Stomach smooth muscle (tissue), 2 donors: Measurements from ENCODE around the gene TRIM6.
"Not testable (repeated sequence)": the region's sequence is repeated elsewhere in the genome, so short reads cannot be mapped to it uniquely, and the experiment has no call there.

ENCODE experiments used
- H3K27ac ChIP-seq: one replicate; pipeline ENCODE4 v1.7.0; 2013; ENCODE audit warnings: mild to moderate bottlenecking, low read length, inconsistent platforms
- H3K27me3 ChIP-seq, 2 donors: one replicate each; pipeline ENCODE4 v1.7.0; 2013; ENCODE audit warnings: low read length in 2 of 2; ENCODE audit not compliant: insufficient read depth in 2 of 2, control insufficient read depth in 1 of 2
- H3K36me3 ChIP-seq, 2 donors: one replicate each; pipeline ENCODE4 v1.7.0; 2013; ENCODE audit warnings: low read length in 2 of 2; ENCODE audit not compliant: control insufficient read depth in 2 of 2, insufficient read depth in 2 of 2
- H3K4me1 ChIP-seq: one replicate; pipeline ENCODE4 v1.7.0; 2013; ENCODE audit warnings: low read length; ENCODE audit not compliant: control insufficient read depth, insufficient read depth
- H3K4me3 ChIP-seq, 2 donors: one replicate each; pipeline ENCODE4 v1.7.0; 2013; ENCODE audit warnings: low read length in 2 of 2
- H3K9ac ChIP-seq, 2 donors: one replicate each; pipeline ENCODE4 v1.7.0; 2013; ENCODE audit warnings: low read length in 2 of 2, mild to moderate bottlenecking in 1 of 2
- H3K9me3 ChIP-seq, 2 donors: one replicate each; pipeline ENCODE4 v1.7.0; 2013; ENCODE audit warnings: low read length in 2 of 2; ENCODE audit not compliant: control insufficient read depth in 2 of 2
- donor health status: healthy.
- donor health status: Pancreatic carcinoma.

TRIM6 gene

GRCh38 chr11:5577101-5577500 is 19.3 kb upstream of the TRIM6 start:
- no peaks in the 10 kb centered on the region for H3K9me3 ChIP-seq
- no peaks in the 10 kb centered on the region for H3K36me3 ChIP-seq
- H3K9ac ChIP-seq, result no peak overlapping the region
- no peak overlapping the region for H3K27ac ChIP-seq
- no peaks in the 10 kb centered on the region for H3K27me3 ChIP-seq
- H3K4me1 ChIP-seq, result no peaks in the 10 kb centered on the region
- H3K4me3 ChIP-seq, result no peak overlapping the region

GRCh38 chr11:5580577-5580976 is 15.9 kb upstream of the TRIM6 start, which contains the start of gene OR52B6:
Gene OR52B6, plus strand, starts transcription at chr11:5580877. Its CDS starts 0 bp downstream, at chr11:5580877.
- Histone ChIP-seq H3K9ac (no peak within 1 kb of the TSS), H3K36me3 (no peaks in the 10 kb centered on the region), H3K4me3 (no peak within 1 kb of the TSS), H3K9me3 (no peaks in the 10 kb centered on the region), H3K27ac (no peak within 1 kb of the TSS), H3K27me3 (no peaks in the 10 kb centered on the region), H3K4me1 (no peaks in the 10 kb centered on the region)

GRCh38 chr11:5581014-5581413 is 15.4 kb upstream of the TRIM6 start:
- H3K27me3 ChIP-seq, result no peaks in the 10 kb centered on the region
- no peak overlapping the region for H3K4me3 ChIP-seq
- H3K36me3 ChIP-seq, result no peaks in the 10 kb centered on the region
- H3K4me1 ChIP-seq, result no peaks in the 10 kb centered on the region
- no peak overlapping the region for H3K9ac ChIP-seq
- no peak overlapping the region for H3K27ac ChIP-seq
- no peaks in the 10 kb centered on the region for H3K9me3 ChIP-seq

- H3K27ac ChIP-seq, H3K9ac ChIP-seq, H3K36me3 ChIP-seq, H3K27me3 ChIP-seq, H3K9me3 ChIP-seq, H3K4me3 ChIP-seq, H3K4me1 ChIP-seq: not testable (repeated sequence)
Measured at GRCh38 chr11:5584458-5584857, 12.0 kb upstream of the TRIM6 start.

GRCh38 chr11:5589906-5590305 is 6.5 kb upstream of the TRIM6 start:
- H3K27me3 ChIP-seq, H3K9ac ChIP-seq, H3K9me3 ChIP-seq, H3K4me3 ChIP-seq, H3K36me3 ChIP-seq, H3K4me1 ChIP-seq, H3K27ac ChIP-seq: not testable (repeated sequence)

GRCh38 chr11:5591613-5592012 is 4.8 kb upstream of the TRIM6 start:
- Histone ChIP-seq H3K27me3 (no peaks in the 10 kb centered on the region), H3K9me3 (no peaks in the 10 kb centered on the region), H3K27ac (no peak overlapping the region), H3K36me3 (no peaks in the 10 kb centered on the region), H3K4me1 (no peaks in the 10 kb centered on the region), H3K4me3 (no peak overlapping the region), H3K9ac (no peak overlapping the region)

- no peak overlapping the region for H3K4me3 ChIP-seq
- no peak overlapping the region for H3K27ac ChIP-seq
- H3K36me3 ChIP-seq, result no peaks in the 10 kb centered on the region
- H3K9me3 ChIP-seq, result no peaks in the 10 kb centered on the region
- no peaks in the 10 kb centered on the region for H3K27me3 ChIP-seq
- H3K4me1 ChIP-seq, result peaks cover 6% of the 10 kb centered on the region
- no peak overlapping the region for H3K9ac ChIP-seq
Measured at GRCh38 chr11:5592615-5593014, 3.8 kb upstream of the TRIM6 start.

- Histone ChIP-seq H3K27ac (no peak overlapping the region), H3K36me3 (no peaks in the 10 kb centered on the region), H3K9ac (no peak overlapping the region), H3K4me1 (peaks cover 11% of the 10 kb centered on the region), H3K9me3 (no peaks in the 10 kb centered on the region), H3K27me3 (no peaks in the 10 kb centered on the region), H3K4me3 (no peak overlapping the region)
Measured at GRCh38 chr11:5593146-5593545, 3.3 kb upstream of the TRIM6 start.

GRCh38 chr11:5597953-5598352 is 1.5 kb downstream of the TRIM6 start:
- Histone ChIP-seq H3K27me3 (no peaks in the 10 kb centered on the region), H3K27ac (peak overlapping the region; percentile 37), H3K9ac (no peak overlapping the region), H3K4me3 (peak overlapping the region; percentile 27 to 52), H3K4me1 (peaks cover 21% of the 10 kb centered on the region), H3K36me3 (no peaks in the 10 kb centered on the region), H3K9me3 (no peaks in the 10 kb centered on the region)

GRCh38 chr11:5600374-5600851 is 4.0 kb downstream of the TRIM6 start:
- H3K27ac ChIP-seq, result peak overlapping the region; percentile 86
- no peaks in the 10 kb centered on the region for H3K27me3 ChIP-seq
- no peaks in the 10 kb centered on the region for H3K9me3 ChIP-seq
- H3K4me1 ChIP-seq, result peaks cover 21% of the 10 kb centered on the region
- no peaks in the 10 kb centered on the region for H3K36me3 ChIP-seq
- peak overlapping the region; percentile 46 to 75 for H3K9ac ChIP-seq
- peak overlapping the region in 1 of 2 donors; percentile 22 for H3K4me3 ChIP-seq

- not testable (repeated sequence) for H3K27me3 ChIP-seq, H3K36me3 ChIP-seq
Measured at GRCh38 chr11:5602791-5603190, 6.4 kb downstream of the TRIM6 start.

More at GRCh38 chr11:5602791-5603190, 6.4 kb downstream of the TRIM6 start:
- H3K9ac ChIP-seq, H3K27ac ChIP-seq, H3K4me3 ChIP-seq, H3K9me3 ChIP-seq: not testable (repeated sequence)
- peaks cover 18% of the 10 kb centered on the region for H3K4me1 ChIP-seq
